NB4 (cell line): ENCODE data around the gene SCRN2.

Experiments used
- DNase-seq: peaks from one replicate; pipeline ENCODE4 v3.0.0; 2010; ENCODE audit warnings: low read depth
- H3K4me3 ChIP-seq: one replicate; pipeline ENCODE4 v1.5.1; 2011; ENCODE audit warnings: mild to moderate bottlenecking, low read depth, low read length, moderate library complexity
- CTCF ChIP-seq: IDR thresholded peaks from one replicate; pipeline ENCODE4 v1.5.1; 2012; ENCODE audit warnings: low read depth, low read length
- MAX ChIP-seq: IDR thresholded peaks from 2 replicates; pipeline ENCODE4 v1.6.1; 2011; ENCODE audit warnings: low read depth, low read length
- MYC ChIP-seq: IDR thresholded peaks from 2 replicates; pipeline ENCODE4 v1.6.1; 2011; ENCODE audit warnings: low read depth, low read length
- POLR2A ChIP-seq: IDR thresholded peaks from 2 replicates; pipeline ENCODE4 v1.6.1; 2011; ENCODE audit warnings: mild to moderate bottlenecking; ENCODE audit not compliant: insufficient read length; ENCODE audit errors: extremely low read depth

Gene SCRN2

GRCh38 chr17:47844227-47844626 lies 3.2 kb upstream of the SCRN2 start:
- TF ChIP-seq POLR2A, result no peak
- TF ChIP-seq CTCF, result no peak
- TF ChIP-seq MAX, result no peak
- no peak for TF ChIP-seq MYC
- H3K4me3 ChIP-seq, result no peak overlapping the region
- no peak for DNase-seq

GRCh38 chr17:47843391-47843730 lies 2.3 kb upstream of the SCRN2 start:
- TF ChIP-seq POLR2A, result no peak
- TF ChIP-seq CTCF, result no peak
- TF ChIP-seq MYC, result no peak
- TF ChIP-seq MAX, result no peak
- DNase-seq, result no peak
- H3K4me3 ChIP-seq, result no peak overlapping the region

GRCh38 chr17:47841488-47842291 lies 617 bp upstream of the SCRN2 start:
- TF ChIP-seq POLR2A (no peak), CTCF (no peak), MYC (no peak), MAX (no peak)
- DNase-seq, result no peak
- peak overlapping the region; percentile 74 for H3K4me3 ChIP-seq

GRCh38 chr17:47840001-47840741 lies 902 bp downstream of the SCRN2 start:
- TF ChIP-seq MYC (no peak), MAX (no peak), POLR2A (no peak), CTCF (no peak)
- DNase-seq, result no peak
- peak overlapping the region; percentile 74 for H3K4me3 ChIP-seq

- no peak overlapping the region for H3K4me3 ChIP-seq
- TF ChIP-seq MAX (no peak), POLR2A (no peak), MYC (no peak), CTCF (no peak)
- no peak for DNase-seq
Measured at GRCh38 chr17:47839071-47839470, 2.0 kb downstream of the SCRN2 start.
